Stimulated activated CD8-positive, alpha-beta memory T cell treated with anti-CD3 and anti-CD28 coated beads, Interleukin-4, amount 100 ng/mL, for 4 hours (primary cell): Measurements from ENCODE around the gene SLC9A8.

Experiments
- DNase-seq, 2 donors: peaks; one replicate each; pipeline ENCODE4 v3.0.0-alpha.2; 2020; ENCODE audit warnings: low read depth in 2 of 2, low spot score in 1 of 2

Gene SLC9A8

DNA sequence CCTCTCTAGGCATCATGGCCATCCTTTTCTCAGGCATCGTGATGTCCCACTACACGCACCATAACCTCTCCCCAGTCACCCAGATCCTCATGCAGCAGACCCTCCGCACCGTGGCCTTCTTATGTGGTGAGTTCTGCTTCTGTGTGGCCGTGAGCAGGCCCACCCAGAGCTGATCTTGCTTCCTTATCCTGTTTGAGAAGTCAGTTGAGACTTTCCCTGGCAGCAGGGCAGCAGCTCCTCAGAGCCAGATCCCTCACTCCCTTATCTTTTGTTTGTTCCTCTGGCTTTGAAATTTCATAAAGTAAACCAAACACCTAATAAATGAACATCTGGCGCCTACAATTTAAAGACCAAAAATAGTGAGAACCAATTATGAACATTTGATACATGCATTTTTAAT, 62.1 kb downstream of the SLC9A8 start:
- no peak for DNase-seq

- DNase-seq = no peak
Measured at GRCh38 chr20:49877386-49877921, 64.8 kb downstream of the SLC9A8 start.

GRCh38 chr20:49878977-49879376, 66.3 kb downstream of the SLC9A8 start:
- DNase-seq = no peak

- no peak for DNase-seq
Measured at GRCh38 chr20:49880177-49880576, 67.5 kb downstream of the SLC9A8 start.

- no peak for DNase-seq
Measured at GRCh38 chr20:49880724-49881445, 68.3 kb downstream of the SLC9A8 start.

GRCh38 chr20:49882171-49882970, 69.7 kb downstream of the SLC9A8 start:
- DNase-seq = no peak

DNA sequence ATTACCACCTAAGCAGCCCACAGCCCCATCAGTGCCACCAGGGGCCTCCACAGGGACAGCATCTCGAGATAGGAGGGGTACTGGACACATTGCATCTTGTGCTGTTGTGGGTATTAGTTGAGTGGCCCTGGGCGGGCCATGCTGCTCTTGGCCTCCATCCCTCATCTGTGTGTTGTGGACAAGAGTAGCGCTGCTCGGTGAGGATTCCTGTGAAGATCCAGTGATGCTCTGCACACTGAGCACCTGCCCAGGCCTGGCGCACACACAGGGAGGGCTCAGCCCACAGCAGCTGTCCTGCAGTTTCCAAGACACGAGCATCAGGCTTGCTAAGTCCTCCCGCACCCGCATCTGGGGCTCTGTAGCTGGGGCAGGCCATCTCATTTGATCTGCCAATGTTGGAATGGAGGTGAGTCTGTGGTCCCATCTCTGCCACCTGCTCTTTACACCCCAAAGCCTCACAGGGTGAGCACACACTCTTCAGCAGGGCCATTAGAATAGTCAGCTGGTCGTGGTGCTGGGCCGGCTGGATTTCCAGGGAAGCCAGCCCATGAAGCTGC, 70.7 kb downstream of the SLC9A8 start:
- DNase-seq = no peak

DNA sequence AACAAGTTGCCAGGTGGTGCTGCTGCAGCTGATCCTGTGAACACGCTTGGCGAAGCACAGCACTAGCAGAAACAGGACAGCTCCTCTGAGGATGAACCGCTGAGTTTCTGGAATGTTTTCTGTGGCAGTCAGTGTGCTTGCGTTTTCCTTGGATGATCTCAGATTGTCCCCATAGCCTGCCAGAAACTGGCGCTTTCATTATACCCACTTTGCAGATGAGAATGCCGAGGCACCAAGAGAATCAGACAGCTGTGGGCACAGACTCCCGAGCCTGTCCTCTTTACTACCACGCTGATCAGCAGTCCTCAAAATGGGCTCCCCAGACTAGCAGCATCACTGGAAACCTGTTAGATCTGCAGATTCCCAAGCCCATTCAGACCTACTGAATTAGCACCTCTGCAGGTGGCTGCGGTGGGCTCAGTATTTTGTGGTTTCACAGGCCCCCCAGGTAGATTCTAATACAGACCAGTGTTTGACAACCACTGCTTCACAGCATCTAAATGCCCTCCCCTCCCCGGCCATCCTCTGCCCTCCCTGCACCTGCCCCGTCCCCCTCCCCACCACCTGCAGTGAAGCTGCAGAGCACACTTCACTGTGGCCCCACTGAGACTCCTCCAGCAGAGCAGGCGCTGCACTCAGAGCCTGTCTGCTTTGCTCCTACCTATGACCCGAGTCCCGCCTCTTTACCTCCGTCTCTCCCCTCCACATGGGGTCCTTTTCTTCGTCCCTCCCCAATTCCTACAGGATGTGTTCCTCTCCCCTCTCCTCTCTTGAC, 73.1 kb downstream of the SLC9A8 start:
- no peak for DNase-seq

GRCh38 chr20:49886571-49887213, 74.1 kb downstream of the SLC9A8 start:
- DNase-seq = no peak

- DNase-seq = no peak
Measured at GRCh38 chr20:49887251-49888211, 74.9 kb downstream of the SLC9A8 start.

DNA sequence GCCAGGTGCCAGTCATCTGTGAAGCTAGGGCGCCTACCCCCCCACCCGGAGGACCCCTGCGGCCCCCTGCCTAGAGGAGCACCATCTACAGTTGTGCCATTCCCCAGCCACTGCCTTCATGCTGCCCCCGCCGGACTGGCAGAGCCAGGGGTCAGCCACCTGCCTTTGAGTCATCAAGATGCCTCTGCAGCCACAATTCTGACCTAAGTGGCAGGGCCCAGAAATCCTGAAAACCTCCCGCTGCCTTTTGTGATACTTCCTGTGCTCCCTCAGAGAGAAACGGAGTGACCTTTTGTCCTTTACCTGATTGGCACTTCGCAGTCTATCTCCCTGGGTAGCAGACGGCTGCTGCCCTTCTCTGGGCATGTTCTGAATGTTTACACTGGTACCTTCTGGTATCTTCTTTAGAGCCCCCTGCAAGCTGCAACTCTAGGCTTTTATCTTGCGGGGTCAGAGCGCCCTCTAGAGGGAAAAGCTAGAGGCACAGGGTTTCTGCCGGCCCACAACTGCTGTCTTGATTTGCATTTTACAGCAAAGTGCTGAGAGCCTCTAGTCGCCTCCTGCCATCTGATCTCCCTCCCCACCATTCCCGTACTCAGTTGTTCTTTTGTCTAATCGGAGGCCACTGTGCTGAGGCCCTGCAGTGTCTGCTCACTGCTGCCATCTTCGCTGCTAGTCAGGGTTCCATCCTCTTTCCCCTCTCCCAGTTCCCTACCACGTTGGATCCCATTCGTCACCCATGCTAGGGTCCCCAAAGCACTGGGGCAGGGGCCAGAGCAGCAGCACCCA, 75.8 kb downstream of the SLC9A8 start:
- peak in 1 of 2 donors; percentile 31 for DNase-seq

DNA sequence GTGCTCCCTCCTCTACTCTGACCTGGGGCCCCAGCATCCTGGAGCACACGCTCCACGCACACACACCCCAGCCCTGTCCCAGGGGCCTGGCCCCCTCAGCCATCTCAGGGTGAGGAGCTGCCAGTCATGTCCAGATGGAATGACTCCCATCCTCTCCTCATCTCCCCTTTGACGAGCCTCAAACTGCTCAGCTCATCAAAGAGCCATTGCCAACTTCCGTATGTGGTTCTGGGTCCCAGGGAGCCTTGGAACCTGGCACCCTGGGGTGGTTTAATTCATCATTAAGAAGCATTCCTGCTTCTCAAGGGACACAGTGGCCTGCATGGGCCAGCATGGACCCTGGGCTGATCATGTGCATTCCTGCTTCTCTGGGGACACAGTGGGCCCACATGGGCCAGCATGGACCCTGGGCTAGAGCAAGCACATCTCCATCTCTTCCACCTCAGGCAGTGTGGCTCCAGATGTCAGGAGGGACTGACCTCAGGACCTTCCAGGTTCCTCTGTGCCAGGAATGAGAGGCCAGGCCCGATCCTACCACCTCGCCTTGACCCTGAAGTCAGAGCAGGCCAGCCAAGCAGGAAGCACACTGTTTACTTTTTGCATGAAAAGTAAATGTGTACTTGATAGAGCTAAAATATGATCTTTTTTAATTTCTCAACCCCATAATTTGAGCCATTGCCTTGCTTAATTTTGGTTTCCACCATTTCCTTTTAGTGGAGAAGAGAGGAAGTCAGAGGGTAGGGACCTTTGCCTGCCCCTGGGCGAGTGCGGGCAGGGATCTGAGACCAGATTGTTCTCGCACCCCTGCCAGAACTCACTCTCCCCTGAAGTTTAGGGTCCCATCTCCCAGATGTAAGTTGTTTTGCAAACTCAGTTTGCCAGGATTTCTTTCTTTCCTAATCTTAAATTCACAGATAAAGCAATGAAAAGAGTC, 76.6 kb downstream of the SLC9A8 start:
- DNase-seq = no peak

- DNase-seq = no peak
Measured at GRCh38 chr20:49889935-49890333, 77.3 kb downstream of the SLC9A8 start.

GRCh38 chr20:49890471-49891361, 78.1 kb downstream of the SLC9A8 start:
- no peak for DNase-seq

GRCh38 chr20:49891476-49892110, 79.0 kb downstream of the SLC9A8 start:
- DNase-seq = no peak

DNA sequence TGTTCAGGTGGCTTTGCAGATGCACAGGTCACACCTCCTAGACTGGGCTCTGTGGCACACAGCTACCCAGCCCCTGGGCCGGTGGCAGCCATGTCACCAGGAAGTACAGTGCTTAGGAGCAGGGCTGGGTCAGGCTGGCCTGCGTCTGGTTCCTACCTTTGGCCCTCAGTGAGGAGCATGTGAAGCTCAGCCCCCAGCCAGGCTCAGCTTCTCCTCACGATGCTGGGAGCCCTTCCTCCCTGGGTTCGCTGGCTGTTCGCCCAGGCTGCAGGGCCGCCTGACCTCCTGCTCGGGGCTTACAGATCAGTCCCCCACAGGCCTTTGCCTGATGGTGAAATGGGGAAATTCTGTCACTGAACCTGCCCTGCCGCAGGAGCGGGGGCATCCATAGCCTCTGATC, 79.6 kb downstream of the SLC9A8 start:
- no peak for DNase-seq
